DMS79 treated with DMSO at 0.1 percent for 48 hours (cell line): ENCODE measurements around the gene UTS2R.
"Not testable (repeated sequence)": the region's sequence is repeated elsewhere in the genome, so short reads cannot be mapped to it uniquely, and the experiment has no call there.

Experiments used
- DNase-seq: peaks from one replicate; lab custom pipeline; 2025; lab: John Stamatoyannopoulos, UW

The UTS2R gene

DNA sequence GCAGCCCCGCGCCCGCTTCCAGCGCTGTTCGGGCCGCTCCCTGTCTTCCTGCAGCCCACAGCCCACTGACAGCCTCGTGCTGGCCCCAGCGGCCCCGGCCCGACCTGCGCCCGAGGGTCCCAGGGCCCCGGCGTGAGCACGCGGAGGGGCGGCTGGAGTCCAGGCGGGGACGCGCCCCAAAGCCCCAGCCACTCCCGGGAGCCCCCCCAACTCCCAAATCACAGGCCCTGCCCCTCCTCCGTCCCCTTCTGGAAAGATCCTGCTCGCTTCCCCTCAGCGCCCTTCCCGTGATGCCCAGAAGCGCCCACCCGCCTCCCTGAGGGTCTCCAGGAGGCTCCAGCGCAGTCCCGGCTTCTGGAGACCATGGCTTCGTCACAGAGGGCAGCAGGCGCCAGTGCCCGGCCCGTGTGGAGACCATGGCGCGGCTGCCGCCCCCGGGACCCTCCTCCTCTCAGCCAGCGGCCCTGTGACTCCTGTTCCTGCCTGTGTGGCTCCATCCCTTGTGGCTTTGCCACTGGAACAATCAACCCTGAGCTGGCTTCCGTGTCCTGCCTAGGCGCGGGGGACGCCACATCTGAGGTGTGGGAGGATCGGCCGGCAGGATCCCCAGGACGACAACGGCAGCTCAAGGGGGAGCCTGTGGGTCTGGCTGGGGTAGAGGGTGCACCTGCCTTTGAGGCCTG is 3.9 kb downstream of the UTS2R start:
- DNase-seq, result no peak

DNA sequence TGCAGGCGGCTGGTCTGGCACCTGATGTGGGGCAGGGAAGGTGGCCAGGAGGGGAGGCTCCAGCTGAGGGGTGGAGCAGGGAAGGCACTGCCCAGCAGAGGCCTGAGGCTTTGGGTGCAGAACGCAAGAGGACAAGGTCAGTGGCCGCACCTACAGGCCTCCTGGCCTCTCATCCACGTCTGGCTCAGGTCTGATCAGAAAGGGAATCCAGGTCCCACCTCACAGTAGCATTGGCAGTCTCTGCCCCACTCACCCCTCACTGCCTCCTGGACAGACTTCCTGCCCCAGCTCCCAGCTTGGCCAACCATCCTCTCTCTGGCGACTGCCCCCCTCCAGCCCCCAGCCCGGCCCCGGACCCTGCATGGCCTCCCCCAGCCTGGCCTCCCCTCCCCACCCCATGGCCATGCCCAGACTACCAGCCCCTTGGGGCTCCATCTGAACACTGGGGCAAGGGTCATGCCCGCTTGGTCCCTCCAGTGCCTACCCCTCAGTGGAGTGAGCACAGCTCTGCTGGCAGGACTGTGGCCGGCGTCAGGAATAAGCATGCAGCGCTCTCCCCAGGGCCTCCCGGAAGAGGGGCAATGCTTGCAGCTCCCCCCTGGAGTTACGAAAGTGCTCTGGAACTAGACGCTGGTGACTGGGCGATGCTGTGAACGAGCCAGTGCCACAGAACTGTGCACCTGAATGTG is 4.6 kb downstream of the UTS2R start:
- DNase-seq, result no peak

DNA sequence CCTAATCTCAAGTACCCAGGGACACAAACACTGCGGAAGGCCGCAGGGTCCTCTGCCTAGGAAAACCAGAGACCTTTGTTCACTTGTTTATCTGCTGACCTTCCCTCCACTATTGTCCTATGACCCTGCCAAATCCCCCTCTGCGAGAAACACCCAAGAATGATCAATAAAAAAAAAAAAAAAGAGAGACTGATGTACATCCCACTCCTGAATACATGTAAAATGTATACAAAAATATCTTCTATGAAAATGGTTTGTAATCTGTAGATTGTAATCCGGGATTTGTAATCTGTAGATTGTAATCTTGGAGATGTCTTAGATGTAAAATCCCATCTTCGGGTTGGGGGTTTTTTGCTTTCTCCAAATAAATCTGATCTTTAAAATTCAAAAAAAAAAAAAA is 5.7 kb downstream of the UTS2R start:
- DNase-seq, result not testable (repeated sequence)

DNA sequence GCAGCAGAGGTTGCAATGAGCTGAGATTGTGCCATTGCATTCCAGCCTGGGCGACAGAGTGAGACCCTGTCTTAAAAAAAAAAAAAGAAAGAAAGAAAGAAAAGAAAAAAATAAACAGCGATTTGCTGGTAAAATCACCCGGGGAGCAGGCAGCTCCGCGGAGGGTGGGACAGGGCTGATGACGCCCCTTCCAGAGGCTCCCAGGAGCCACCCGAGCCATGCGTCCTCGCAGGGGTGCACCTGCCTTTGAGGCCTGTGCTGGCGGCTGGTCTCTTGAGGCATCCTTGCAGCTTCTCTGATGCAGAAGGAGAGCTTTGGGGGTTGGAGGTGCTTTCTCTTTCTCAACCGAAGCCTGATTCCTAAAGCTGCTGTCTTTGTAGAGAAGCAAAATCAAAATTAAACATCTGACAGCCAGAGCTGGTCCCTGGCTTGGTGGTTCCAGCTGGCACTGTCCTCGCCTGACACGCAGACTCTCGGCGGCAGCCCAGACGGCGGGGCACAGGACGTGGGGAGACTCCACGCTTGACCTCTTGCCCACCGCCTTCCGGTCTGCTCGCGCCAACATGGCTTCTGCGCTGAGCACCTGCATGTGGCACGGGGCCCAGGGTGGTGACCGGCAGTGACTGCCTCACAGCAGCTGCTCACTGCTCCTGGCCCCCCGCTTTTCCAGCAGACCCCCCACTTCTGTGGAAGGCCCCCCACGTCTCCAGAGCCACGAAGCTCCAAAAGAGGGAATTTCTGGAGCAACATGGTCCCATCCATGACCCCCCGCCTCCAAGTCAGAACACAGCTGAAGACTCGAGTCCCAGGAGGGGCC is 6.6 kb downstream of the UTS2R start:
- no peak for DNase-seq

DNA sequence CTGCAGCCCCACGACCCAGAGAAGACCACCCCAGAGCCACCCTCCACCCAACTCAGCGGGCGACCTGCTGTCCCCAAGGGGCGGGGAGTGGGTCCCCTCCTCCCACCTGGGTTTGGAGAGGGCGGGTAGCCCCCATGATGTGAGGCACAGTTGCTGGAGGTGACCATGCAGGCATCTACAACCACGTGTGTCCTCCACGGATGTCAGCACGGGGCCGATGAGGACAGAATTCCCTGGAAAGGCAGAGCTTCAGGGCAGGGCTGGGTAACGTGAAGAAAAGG is 7.1 kb downstream of the UTS2R start:
- no peak for DNase-seq

DNA sequence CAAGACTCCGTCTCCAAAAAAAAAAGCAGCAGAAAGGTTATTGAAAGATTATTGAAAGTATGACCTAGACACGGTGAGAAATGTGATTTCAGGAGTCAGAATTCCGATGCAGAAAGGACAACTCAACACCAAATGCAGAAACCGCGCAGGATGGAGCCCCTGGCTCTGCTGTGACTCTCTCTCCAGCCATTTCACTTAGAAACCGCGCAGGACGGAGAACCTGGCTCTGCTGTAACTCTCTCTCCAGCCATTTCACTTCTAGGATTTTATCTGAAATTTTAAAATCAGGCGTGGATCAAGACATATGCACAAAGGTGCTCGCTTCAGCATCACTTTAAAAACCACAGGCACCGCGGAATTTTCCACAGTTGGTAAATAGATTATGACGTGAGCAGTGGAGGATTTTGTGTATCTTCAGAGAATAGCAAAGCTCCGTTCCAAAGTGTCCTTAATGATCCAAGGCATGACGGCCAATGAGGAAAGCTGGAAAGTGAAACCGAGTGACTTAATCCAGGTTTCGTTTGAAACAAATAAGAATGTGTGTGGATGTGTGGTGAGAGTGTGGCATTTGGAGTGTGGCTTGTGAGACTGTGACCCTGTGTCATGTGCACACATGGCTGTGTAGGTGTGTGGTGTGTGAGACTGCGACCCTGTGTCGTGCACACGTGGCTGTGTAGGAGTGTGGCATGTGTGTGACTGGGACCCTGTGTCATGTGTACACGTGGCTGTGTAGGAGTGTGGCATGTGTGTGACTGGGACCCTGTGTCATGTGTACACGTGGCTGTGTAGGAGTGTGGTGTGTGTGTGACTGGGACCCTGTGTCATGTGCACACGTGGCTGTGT is 9.5 kb downstream of the UTS2R start:
- peak; percentile 57 for DNase-seq

DNA sequence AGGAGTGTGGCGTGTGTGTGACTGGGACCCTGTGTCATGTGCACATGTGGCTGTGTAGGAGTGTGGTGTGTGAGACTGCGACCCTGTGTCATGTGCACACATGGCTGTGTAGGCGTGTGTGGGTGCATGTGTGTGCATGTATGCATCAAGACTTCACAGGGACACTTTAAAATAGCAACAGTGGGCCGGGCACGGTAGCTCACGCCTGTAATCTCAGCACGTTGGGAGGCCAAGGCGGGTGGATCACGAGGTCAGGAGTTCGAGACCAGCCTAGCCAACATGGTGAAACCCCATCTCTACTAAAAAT is 10.1 kb downstream of the UTS2R start:
- not testable (repeated sequence) for DNase-seq

DNA sequence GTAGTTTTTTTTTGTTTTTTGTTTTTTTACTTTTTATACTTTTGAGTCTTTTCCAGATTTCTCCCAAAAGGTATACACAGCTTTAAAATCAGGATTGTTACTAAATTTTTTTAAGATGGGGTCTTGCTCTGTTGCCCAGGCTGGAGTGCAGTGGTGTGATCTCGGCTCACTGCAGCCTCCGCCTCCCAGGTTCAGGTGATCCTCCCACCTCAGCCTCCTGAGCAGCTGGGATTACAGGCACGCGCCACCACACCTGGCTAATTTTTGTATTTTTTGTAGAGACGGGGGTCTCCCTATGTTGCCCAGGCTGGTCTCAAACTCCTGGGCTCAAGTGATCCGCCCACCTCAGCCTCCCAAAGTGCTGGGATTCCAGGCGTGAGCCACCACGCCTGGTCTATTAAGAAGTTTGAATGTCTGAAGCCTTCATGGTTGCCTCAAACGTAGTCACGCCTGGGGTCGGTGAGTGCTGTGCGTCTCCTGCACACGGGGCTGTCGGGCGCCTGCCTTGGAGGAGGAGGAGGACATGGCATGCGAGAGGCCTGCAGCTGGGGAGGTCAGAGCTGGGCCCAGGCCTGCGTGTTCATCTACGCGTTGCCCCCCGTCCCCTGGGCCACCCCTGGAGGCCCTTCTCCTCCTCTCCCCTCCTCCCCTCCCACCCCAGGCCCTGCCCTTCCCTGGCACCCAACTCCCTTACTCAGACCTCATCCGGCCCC is 10.8 kb downstream of the UTS2R start:
- DNase-seq, result not testable (repeated sequence)

DNA sequence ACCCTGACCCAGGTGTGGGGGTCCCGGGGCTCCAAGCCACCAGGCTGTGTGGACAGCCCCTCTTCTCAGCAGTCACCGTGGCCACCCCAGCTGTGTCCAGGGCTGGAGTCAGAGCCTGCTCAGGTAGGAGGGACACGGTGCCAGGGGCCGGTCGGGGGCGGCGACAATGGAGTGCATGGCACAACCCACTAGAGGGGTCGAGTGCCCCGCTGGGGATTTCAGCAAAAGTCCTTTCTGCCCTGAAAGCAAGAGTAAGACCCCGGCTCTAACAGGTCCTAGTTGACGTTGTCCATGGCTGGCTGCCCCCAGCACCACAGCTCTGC is 11.3 kb downstream of the UTS2R start:
- DNase-seq, result no peak

DNA sequence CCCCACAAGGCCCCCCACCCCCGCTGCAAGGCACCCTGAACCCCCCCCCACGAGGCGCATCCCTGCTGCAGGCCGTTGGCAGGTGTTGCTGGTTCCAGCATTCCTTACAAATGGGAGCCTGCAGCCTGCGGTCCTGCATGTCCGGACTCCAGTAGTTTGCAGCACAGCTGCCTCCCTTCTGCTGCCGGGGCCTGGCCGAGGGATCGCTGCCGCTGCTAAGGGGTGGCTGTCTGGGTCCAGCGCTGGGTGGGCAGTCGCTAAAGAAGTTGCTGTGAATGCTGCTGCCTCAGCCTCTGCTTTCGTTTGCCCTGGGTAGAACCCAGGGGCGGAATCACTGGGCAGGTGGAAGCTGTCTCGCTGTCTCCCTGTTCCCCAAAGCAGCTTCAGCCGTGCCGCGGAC is 11.8 kb downstream of the UTS2R start:
- DNase-seq, result no peak

DNA sequence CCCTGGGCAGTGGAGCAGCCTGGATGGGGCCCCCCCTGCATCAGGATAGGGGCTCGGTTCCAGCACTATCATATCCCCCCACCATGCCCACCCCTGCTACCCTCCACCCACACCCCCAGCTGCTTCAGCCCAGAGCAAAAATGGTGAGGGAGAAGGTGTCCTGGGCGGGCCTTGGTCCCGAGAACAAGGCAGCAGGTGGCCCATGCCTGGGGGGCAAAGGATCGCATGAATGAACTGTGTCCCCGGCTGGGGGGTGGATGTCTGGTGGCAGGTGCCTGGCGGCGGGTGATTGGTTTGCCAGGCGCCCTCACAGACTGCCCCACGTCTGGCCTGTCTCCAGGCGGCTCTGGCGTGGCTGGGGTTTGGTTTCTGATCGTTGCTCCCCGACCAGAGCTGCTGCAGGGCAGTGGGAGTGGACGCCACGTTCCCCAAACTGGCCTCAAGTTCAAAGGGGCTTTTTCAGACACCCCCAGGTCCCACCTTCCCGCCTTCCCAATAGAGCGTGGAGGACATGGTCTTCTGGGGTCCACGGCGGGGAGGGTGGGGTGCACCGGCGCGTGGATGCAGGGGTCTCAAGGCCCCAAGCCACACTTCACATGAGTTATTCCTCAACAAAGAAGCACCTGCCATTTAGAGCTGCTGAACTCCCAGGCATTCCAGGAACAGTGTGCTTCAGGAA is 12.6 kb downstream of the UTS2R start:
- no peak for DNase-seq

DNA sequence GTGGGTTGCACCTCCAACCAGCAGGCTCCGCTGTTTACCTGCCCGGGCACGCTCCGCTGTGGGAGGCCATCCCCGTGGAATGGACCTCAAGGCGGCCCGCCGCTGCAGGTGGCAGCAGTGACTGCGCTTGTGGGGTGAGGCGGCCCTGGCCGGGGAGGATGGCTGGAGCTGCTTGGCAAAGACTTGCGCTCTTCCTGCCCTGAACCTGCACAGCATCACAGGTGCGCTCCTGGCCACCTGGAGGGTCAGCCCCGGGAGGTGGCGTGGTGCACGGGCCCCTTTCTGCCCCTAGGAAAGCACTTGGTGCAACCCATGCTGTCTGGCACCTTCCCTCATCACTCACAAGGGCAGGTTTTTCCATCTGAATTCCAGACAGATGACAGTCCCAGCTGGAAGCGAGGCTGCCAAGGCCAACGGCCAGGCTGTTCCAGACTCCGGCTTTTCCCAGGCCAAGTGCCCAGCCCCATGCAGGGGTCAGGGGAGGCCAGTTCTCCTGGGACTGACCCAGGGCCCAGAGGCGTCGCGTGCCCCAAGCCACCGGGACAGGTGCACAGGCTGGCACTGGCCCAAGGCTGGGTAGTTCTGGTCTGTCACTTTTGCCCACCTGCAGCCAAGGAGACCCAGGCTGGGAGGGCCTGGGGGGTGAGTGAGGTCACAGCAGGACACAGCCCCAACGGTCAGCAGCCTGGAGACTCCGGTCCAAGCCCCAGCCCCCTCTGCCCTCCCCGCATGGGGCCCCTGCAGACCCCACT is 13.3 kb downstream of the UTS2R start:
- DNase-seq, result peak; percentile 50

DNA sequence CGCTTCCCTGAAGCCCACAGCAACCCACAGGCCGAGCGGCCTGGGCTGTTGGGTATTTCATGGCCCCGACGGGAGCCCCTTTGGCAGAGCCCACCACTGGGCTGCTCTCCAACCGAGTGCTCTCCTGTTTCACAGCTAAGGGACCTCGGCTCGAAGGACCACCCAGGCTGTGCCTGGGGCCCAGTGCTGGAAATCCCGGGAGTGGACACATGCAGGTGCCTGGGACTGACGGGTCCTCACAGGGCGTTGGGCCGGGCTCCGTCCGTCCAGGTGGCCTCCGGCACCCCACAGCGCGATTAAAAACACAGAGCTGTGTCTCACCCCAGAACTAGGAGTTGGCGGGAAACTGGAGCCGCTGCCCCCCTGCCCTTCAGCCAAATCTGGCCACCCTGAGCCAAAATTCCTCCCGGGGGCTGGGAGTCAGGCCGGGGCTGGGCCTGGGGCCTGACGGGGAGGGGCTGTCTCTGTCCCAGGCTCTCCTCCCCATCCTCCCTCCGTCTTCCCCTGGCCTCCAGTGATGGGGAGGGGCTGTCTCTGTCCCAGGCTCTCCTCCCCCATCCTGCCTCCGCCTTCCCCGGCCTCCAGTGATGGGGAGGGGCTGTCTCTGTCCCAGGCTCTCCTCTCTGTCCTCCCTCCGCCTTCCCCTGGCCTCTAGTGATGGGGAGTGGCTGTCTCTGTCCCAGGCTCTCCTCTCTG is 14.1 kb downstream of the UTS2R start:
- DNase-seq, result no peak

DNA sequence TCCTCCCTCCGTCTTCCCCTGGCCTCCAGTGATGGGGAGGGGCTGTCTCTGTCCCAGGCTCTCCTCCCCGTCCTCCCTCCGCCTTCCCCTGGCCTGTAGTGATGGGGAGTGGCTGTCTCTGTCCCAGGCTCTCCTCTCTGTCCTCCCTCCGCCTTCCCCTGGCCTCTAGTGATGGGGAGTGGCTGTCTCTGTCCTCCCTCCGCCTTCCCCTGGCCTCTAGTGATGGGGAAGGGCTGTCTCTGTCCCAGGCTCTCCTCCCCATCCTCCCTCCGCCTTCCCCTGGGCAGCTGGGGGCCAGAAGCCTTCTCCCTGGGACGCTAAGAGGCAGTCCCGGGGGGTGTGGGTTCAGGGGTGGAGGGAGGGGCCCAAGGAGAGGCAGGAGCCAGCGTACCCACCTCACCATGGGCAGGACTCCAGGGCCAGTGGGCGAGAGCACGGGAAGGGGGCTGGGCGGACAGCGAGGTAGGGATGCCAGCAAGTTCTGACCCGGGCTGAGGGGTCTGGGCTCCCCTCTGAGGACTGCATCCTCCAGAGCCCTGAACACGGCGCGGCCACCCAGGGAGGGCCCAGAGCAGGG is 14.8 kb downstream of the UTS2R start:
- DNase-seq, result no peak

DNA sequence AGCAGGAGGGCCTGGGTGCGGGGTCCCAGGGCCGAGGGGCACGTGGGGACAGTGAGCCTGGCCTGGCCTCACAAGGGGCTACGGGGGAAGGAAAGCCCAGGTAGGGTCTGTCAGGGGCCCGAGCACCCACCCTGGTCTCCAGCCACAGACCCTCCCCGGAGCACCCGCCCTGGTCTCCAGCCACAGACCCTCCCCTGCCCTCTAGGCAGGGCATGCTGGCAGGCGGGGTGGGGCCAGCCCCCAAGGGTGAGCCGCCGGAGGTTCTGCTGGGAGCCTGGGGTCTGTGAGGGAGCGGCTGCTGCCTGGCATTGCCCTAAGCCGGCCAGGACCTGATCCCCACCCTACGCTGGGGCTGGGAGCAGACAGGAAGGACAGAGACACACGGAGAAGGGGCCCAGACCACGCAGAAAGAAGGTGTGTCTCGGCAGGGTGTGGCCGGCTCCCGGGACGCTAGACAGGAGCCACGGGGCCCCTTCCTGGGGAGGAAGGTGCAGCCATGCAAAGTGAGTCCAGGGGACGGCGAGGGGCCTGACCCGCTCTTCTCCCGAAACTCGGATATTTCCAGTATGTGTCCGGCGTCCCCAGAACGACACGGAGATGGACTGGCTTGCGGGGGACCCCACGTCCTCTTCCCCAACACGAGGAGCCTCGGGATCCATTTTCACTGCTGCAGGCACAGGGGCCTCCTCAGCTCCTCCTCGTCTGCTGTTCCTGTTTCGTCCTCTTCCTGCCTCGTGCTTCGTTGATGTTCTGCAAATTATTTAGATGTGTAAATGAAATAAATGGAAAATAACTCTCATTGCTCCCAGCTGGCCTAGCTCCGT is 15.5 kb downstream of the UTS2R start:
- no peak for DNase-seq

DNA sequence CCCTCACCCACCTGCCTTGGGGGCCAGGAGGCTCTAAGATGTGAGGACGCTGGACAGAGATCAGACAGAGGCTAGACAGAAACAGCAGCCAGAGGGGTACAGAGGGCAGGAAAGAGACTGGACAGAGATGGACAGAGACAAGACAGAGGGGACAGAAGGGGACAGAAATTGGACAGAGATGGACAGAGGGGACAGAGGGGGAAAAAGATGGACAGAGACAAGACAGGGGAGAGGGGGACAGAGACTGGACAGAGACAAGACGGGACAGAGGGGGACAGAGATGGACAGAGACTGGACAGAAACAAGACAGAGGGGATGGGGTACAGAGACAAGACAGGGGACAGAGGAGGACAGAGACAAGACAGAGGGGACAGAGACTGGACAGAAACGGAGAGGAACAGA is 16.1 kb downstream of the UTS2R start:
- DNase-seq, result no peak

DNA sequence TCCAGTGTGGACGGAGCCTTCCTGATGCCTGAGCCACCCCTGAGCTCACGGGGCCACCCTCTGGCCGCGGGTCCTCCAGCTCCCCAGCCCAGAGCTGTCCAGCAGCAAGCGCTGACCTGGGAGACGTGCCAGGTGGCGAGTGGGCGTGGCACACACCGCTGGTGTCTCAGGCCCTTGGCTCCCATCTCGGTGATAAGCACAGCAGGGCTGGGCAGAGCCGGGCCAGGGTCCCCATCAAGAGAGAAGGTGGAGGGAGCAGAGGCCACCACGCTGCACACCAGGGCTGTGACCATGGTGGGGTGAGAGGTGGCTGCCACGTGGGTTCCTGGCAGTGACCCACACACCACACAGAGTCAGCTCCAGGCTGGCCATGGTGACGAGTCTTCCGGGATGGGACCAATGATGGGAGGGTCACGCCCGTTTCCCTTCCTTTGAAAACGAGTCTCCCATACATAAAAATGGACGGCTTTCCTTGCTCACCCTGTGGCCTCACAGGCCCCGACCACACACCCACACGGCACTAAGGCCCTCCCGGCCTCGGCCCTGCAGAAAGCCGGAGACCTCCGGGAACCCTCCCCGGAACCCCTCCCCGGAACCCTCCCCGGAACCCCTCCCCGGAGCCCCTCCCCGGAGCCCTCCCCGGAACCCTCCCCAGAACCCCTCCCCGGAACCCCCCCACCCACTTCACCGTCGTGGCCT is 16.8 kb downstream of the UTS2R start:
- no peak for DNase-seq

DNA sequence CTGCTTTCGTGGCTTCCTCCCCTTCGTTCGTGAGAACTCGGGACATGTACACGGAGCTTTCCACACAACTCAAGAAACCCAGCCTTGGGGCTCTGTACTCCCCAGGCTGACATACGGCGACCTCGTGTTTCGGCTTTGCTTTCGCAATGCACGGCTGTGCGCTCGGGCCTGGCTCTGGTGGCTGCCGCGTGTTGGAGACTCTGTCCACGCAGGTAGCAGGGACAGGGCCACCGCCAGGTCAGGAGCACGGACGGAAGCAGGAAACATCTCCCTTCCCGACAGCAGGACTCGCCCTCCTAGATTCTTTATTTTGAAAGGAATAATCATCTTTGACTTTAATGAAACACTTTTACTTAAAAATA is 17.3 kb downstream of the UTS2R start:
- DNase-seq, result no peak
